OCI-LY3 (cell line): ENCODE data around the gene LMAN2L.

ENCODE experiments used
- H2AFZ ChIP-seq: fragments of 200-600, 300-600 bp; shearing (Covaris generic); 2 replicates; pipeline ENCODE4 v1.6.0; 2014; ENCODE audit warnings: antibody characterized with exemption, low read depth, low read length
- H3K27ac ChIP-seq: fragments of 200-600, 300-600 bp; sonication (generic); 2 replicates; pipeline ENCODE4 v1.5.1; 2014; ENCODE audit warnings: mild to moderate bottlenecking, low read length, moderate library complexity, mixed read lengths
- H3K27me3 ChIP-seq: fragments of 200-600, 300-600 bp; sonication (generic); 2 replicates; pipeline ENCODE4 v1.6.1; 2014; ENCODE audit warnings: low read depth, low read length, mixed read lengths
- H3K36me3 ChIP-seq: fragments of 200-600, 300-600 bp; sonication (generic); replicated peaks from 2 replicates; pipeline ENCODE3; 2014; ENCODE audit warnings: low read depth, low read length, mixed read lengths
- H3K4me1 ChIP-seq: fragments of 300-600, 200-600 bp; sonication (generic); 2 replicates; pipeline ENCODE4 v1.6.1; 2014; ENCODE audit warnings: low read length, mixed read lengths
- H3K4me2 ChIP-seq: fragments of 200-600, 300-600 bp; sonication (generic); 2 replicates; pipeline ENCODE4 v1.6.1; 2014; ENCODE audit warnings: low read length, mixed read lengths
- H3K4me3 ChIP-seq: fragments of 300-600, 200-600 bp; sonication (generic); 2 replicates; pipeline ENCODE4 v1.5.1; 2014; ENCODE audit warnings: antibody characterized with exemption, mild to moderate bottlenecking, low read length, moderate library complexity
- H3K79me2 ChIP-seq: fragments of 300-600, 200-600 bp; shearing (Covaris generic); 2 replicates; pipeline ENCODE4 v1.6.1; 2014; ENCODE audit warnings: mild to moderate bottlenecking, low read length, mixed read lengths
- H3K9ac ChIP-seq: fragments of 300-600, 200-600 bp; shearing (Covaris generic); 2 replicates; pipeline ENCODE4 v1.6.0; 2014; ENCODE audit warnings: mild to moderate bottlenecking, low read length, moderate library complexity
- H3K9me3 ChIP-seq: fragments of 200-600, 300-600 bp; shearing (Covaris generic); 2 replicates; pipeline ENCODE4 v1.6.1; 2014; ENCODE audit warnings: low read length, mixed read lengths; ENCODE audit not compliant: insufficient read depth
- H4K20me1 ChIP-seq: fragments of 200-600, 300-600 bp; sonication (generic); 2 replicates; pipeline ENCODE4 v1.6.1; 2016; ENCODE audit warnings: low read length, mixed read lengths; ENCODE audit not compliant: insufficient read depth
- EZH2phosphoT487 ChIP-seq: fragments of 200-600 bp; shearing (Covaris generic); IDR thresholded peaks from 2 replicates; pipeline ENCODE4 v1.6.1; 2018; ENCODE audit warnings: antibody characterized with exemption, mixed run types, low read depth
- TF ChIP-seq, protein P1 (sequence below): fragments of 200-600, 300-600 bp; sonication (generic); IDR thresholded peaks from 2 replicates; pipeline ENCODE4 v1.5.1; 2014; ENCODE audit warnings: antibody characterized with exemption, low read length, low read depth

The LMAN2L gene

DNA sequence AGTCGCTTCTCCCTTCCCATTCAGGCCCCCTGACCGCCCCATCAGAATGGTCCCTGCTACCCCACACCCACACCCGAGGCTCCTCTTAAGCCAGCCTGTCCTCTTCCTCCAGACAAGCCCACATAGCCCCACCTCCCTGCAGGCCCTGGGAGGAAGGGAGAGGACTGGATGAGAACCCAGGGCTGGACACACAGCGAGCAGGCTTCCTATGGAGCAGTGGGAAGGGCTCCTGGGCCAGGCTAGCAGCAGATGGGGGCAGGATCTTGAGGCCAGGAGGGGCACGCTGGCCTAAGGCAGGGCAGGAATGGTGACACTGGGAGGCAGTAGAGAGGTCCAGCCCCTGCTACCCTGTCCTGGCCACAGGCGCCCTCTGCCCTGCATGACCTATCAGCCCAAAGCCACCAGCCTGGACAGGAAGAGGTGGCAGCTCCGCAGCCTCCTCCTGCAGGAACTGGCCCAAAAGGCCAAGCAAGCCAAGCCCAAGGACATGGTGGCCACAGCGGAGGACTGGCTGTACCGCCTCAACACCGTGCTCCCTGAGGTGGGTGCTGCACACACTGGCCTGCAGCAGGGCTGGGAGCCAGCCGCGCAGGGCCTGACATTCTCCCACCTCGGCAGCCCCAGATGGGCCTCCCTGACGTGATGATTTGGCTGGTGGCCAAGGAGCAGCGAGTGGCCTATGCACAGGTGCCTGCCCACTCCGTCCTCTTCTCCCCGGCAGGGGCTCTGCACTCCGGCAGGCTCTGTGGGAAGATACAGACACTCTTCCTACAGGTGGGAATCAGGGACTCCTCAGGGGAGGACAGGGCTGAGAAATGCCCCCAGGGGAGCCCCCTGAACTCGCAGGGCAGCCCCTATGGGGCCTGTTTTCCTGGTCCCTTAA, 54.0 kb downstream of the LMAN2L start:
- Histone ChIP-seq H3K36me3 (no peaks in the 10 kb centered on the region), H3K4me1 (no peaks in the 10 kb centered on the region), H3K27me3 (no peaks in the 10 kb centered on the region), H2AFZ (no peak overlapping the region), H3K9ac (no peak overlapping the region), H4K20me1 (no peaks in the 10 kb centered on the region), H3K27ac (no peak overlapping the region), H3K9me3 (no peaks in the 10 kb centered on the region), H3K79me2 (no peaks in the 10 kb centered on the region), H3K4me3 (no peak overlapping the region), H3K4me2 (no peak overlapping the region)
- no peak for TF ChIP-seq EZH2phosphoT487
- TF ChIP-seq, protein P1, sequence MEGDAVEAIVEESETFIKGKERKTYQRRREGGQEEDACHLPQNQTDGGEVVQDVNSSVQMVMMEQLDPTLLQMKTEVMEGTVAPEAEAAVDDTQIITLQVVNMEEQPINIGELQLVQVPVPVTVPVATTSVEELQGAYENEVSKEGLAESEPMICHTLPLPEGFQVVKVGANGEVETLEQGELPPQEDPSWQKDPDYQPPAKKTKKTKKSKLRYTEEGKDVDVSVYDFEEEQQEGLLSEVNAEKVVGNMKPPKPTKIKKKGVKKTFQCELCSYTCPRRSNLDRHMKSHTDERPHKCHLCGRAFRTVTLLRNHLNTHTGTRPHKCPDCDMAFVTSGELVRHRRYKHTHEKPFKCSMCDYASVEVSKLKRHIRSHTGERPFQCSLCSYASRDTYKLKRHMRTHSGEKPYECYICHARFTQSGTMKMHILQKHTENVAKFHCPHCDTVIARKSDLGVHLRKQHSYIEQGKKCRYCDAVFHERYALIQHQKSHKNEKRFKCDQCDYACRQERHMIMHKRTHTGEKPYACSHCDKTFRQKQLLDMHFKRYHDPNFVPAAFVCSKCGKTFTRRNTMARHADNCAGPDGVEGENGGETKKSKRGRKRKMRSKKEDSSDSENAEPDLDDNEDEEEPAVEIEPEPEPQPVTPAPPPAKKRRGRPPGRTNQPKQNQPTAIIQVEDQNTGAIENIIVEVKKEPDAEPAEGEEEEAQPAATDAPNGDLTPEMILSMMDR, result no peak

DNA sequence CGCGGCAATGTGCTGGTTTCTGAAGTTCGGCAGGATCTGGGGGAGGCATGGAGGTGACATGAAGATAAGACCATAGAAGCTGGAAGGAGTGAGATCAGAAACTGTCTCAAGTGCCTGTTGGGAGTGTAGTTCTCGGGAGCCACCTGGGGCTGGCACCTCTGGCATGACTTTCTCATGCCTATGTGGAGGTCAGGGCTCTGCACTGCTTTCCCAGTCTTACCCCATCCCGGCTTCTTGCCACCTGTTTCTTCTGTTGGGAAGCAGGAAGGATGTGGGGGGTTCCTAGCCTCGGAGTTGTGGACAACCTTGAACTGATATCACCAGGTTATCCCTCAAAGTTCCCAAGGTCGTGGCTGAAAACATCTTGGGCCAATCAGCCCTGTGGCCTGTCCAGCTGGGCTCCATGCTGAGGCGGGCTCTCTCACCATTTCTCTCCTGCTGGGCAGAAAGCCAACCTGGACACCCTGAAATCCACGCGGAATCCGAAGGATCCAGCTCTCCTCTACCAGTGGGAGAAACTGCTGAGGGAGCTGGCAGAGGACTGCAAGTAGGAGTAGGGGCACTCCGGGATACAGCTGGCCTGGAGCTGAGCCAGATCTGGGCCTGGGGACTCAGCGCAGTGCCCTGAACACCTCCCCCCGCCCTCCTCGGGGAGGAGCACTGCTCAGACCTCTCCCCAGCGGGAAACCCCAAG, 54.8 kb downstream of the LMAN2L start:
- Histone ChIP-seq H3K9me3 (no peaks in the 10 kb centered on the region), H3K4me3 (no peak overlapping the region), H3K27me3 (peaks cover 7% of the 10 kb centered on the region; the same call in 1 of the 2 replicates), H2AFZ (no peak overlapping the region), H3K36me3 (no peaks in the 10 kb centered on the region), H3K27ac (no peak overlapping the region), H3K9ac (no peak overlapping the region), H3K4me1 (no peaks in the 10 kb centered on the region), H4K20me1 (no peaks in the 10 kb centered on the region), H3K79me2 (no peaks in the 10 kb centered on the region), H3K4me2 (no peak overlapping the region)
- no peak for TF ChIP-seq EZH2phosphoT487
- TF ChIP-seq, protein P1, result no peak

DNA sequence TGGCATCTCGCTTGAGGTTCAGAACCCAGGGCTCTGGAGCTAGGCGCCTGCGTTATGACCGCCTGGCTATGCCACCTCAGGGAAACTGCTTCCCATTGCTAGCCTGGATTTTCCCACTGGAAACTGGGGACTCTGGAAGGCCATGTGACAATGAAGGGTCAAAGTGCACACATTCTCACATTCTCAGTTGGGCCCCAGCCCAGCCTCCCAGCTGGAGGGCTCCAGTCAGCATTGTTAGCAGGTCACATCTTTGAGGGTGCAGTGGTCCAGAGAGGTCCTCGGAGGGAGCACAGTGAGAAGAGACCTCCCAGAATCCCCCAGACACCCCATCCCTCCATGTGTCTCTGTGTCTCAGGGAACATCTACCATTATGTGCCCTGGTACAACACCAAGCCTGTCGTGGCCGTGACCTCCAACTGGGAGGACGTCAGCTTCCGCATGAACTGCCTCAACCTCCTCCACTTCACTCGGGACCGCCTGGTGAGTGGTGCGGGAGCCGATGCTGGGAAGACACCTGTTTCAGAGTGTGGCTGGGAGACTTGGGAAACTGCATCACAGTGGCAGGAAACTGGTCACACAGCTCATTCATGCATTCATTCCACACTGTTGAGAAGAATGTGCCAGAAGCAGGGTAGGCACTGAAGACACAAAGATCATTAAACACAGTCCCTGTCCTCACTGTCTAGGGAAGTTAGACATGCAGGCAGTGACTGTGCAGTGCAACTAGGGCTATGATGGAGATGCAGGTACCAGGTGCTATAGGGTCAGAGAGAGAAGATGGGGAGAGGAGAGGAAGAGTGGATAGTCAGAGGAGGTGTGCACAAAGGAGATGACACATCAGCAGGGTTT, 55.7 kb downstream of the LMAN2L start:
- no peak overlapping the region for H3K4me2 ChIP-seq

More for the DNA sequence above, 55.7 kb downstream of the LMAN2L start:
- Histone ChIP-seq H4K20me1 (no peaks in the 10 kb centered on the region), H2AFZ (no peak overlapping the region), H3K27me3 (peaks cover 13% of the 10 kb centered on the region; the same call in 1 of the 2 replicates), H3K4me3 (no peak overlapping the region), H3K4me1 (no peaks in the 10 kb centered on the region), H3K9ac (no peak overlapping the region), H3K79me2 (no peaks in the 10 kb centered on the region), H3K36me3 (no peaks in the 10 kb centered on the region), H3K9me3 (no peaks in the 10 kb centered on the region), H3K27ac (no peak overlapping the region)
- no peak for TF ChIP-seq EZH2phosphoT487
- TF ChIP-seq, protein P1, result no peak
